GM18868 (cell line): ENCODE measurements around the gene CIROP.

ENCODE experiments used
- ATAC-seq: cut with Tn5 transposase; IDR thresholded peaks from one replicate; pipeline ENCODE4 v1.9.1; 2021; ENCODE audit warnings: mild to moderate bottlenecking, moderate library complexity; ENCODE audit not compliant: unreplicated experiment

Gene CIROP

DNA sequence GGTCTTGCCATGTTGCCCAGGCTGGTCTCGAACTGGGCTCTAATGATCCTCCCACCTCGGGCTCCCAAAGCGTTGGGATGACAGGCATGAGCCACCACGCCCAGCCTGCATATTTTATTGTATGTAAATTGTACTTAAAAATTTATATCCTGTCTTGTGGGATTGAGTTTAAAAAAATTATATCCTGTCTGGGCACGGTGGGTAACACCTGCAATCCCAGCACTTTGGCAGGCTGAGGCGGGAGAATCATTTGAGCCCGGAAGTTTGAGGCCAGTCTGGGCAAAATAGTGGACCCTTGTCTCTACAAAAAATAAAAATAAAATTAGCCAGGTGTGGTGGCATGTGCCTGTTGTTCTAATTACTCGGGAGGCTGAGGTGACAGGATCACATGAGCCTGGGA, 28.2 kb upstream of the CIROP start:
- no peak for ATAC-seq

DNA sequence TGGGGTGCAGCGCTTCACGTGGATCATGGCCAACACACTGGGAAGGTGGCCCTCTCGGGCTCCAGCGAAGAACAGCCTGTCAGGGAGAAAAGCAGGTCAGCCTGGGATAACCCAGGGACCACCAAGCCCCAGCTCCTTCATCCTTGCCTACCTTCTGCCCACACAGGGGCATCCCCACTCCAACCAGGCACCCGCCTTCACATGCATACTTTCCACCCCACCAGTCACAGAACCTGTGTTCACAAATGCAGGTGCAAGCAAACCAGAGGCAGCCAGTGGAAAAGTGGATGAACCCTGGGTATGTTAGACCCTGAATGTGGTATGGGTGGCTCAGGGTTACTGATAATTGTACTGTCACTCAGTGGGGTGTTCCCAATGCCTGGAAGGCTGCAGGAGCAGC, 26.7 kb upstream of the CIROP start:
- no peak for ATAC-seq

DNA sequence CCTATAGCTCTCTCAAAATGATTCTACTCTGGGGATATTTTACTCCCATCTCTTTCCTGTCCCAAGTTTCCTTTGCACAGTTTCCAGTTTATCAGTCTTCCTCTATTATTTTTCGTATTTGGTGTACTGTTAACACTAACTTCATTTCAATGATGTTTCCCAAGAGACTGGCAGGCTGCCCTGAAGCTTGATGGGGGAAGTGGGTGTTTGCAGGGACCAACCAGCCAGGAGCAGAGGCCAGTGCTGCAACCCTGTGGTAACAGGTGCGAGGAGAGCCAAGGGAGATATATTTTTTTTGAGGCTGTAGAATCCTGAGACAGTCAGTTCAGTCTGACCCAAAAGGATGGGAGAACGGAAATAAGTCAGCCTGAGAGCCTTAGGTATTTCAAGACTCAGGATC, 26.1 kb upstream of the CIROP start:
- ATAC-seq: no peak

DNA sequence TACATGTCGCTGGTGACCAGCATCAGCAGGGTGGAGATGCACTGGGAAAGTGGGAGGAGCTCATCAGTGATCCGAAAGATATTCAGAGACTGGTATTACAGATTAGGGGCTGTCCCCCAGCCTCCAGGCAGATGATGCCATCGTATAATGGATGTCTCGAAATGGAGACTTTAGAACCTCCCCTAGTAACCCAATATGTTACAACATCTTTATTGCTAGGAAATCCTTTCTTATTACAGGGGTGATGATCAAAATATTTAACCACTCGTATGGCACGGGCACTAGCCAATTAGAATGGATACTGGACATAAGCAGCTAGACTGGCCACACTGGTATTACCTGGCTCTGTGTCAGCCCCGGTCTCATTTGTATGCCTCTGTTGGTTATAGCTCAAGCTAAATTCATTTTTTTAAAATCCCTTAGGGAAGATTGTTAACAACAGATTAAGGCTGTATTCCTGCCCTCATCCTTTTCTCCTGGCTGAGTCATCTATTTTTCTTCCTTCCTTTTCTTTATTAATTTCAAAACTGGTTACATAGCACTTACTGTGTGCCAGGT, 25.0 kb upstream of the CIROP start:
- ATAC-seq: no peak

DNA sequence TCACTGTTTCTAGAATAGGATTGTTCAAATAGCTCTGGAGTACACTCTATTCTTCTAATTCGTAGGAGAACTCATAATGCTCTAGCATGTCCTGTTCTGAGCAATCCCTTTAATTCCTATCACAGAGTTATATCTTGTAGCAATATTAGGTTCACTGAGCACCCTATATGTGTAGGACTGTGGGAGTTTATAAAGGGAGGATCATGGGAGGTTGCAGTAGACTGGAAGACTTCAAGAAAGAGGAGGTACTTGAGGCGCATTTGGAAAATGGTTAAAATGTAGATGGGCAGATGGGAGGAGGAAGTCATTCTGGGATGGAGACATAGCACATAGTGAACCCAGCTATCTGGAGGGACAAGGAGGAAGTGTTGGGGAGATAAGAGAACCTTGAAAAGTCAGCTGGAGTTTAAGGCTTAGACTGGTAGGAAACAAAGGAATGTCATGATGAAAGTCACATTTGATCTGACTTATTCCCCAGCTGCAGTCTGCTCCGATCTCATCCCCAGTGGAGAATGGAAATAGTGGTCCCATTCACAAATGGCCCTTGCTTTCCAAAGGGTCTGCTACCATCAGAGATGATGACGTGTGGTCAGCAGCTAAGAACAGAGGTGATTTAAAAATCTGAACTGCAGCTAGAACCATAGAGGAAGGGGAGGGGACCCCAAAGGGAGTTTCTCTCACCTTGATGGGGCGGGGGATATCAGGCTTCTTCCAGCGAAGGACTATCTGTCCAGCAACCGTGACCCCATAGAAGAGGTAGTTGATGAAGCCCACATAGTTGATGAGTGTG, 24.4 kb upstream of the CIROP start:
- no peak for ATAC-seq

DNA sequence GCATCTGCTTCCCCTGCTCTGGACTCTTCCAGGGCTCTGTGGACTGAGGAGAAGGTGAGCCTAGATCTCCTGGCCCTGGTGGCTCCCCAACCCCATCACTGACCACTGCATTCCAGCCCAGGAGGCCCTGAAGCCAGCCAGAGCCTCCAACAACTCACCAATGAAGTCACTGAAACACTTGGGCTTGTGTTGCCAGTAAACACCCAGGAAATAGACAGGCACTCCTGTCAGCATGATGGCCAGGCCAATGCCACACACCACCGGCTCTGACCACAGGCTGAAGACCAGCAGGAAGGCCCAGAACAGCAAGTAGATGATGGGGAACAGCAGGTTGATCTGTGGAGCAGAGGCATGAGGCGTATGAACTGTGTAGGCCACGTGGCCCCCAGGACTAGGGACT, 23.1 kb upstream of the CIROP start:
- ATAC-seq: no peak

DNA sequence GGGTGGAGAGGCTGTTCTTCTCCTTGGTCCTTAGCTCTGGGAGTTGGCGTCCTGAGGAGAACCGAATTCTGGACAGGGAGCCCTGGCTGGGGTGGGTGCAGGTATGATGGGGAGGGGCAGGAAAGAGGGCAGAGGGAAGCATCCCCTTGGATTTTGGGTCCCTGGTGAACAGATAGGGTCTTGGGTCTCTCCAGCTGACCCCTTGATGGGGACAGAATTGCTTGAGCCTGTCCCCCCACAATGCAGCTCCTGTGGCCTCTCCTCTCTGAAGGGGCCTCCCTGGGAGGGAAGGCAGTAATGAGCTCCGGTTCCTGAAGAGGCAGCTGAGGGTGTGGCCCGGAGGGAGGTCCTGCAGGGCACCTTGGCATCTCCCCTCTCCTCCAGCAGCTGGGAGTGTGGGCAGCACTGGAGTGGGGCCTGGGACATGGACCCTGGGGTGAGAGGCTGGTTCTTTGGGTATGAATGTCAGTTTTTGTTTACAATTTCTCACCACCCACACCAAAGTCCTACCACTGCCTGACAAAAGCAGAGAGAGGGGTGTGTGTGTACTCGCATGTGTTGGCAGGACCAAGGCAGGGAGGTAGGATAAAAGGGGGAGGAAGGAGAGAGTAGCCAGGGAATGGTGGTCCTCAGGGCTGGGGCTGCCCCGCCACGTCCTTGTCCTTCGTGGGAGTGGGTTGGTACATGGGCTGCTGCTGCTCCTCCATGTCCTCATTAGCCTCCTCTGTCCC, 21.9 kb upstream of the CIROP start:
- ATAC-seq: no peak

DNA sequence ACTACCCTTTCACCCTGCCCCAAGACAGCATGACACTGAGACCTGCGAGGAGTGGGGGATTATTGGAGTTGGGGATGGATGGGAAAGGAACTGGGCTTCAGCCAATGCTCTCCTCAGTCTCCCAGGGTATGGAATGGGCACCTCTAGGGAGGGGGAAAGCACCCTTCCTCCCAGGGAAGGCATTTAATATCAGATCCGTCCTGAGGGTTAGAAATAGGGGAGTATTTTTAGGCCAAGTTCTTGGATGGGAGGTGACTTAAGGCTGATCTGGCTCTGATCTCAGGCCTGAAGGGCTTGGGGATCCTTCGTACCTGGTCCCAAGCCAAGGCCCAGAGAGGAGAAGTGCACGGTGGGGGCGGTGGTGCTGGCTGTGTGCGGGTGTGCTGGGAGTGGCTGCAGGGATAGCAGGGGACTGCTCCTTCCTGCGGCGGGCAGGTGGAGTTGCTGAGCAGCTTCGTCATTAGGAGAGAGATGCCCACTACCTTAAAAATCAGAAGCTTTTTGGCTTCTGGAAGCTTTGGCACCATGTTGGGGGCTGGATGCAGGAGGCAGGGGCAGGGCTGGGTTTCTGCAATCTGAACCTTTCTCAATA, 21.2 kb upstream of the CIROP start:
- ATAC-seq: no peak

DNA sequence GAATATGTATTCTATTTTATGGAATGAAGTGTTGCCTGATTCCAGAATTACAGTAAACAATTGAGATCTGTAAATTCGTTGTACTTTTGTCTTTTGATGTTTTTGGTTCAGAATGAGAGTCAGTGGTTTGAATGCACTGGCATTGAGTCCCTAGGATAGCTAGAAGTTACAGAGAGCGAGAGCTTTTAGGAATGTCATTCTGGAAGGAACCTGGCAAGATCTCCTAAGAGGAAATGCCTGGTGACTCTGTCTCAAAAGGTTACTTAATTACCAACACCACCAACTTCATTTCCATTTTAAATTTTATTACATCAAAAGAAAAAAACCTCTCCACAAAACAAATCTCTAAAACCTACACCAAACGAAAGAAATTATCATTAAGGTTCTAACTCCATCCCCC, 20.2 kb upstream of the CIROP start:
- no peak for ATAC-seq

DNA sequence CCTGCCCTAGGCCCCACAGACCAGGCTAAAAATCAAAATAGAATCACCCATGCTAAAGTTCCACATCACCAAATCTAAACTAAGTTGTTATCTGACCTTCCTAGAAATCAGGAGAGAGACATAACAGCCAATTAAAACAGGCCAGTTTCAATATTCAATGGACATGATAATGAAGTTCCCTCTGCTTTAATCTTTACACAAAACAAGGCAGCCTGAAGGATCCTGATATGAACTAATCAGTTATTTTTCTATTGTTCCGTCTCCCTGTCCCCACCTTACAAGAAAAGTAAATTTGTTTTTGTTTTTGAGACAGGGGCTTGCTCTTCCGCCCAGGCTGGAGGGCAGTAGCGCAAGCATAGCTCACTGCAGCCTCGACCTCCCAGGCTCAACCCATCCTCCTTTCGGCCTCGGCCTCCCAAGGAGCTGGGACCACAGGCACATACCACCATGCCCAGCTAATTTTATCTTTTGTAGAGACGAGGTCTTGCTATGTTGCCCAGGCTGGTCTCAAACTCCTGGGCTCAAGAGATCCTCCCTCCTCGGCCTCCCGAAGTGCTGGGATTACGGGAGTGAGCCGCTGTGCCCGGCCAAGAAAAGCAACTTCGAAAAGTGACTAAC, 19.7 kb upstream of the CIROP start:
- no peak for ATAC-seq

DNA sequence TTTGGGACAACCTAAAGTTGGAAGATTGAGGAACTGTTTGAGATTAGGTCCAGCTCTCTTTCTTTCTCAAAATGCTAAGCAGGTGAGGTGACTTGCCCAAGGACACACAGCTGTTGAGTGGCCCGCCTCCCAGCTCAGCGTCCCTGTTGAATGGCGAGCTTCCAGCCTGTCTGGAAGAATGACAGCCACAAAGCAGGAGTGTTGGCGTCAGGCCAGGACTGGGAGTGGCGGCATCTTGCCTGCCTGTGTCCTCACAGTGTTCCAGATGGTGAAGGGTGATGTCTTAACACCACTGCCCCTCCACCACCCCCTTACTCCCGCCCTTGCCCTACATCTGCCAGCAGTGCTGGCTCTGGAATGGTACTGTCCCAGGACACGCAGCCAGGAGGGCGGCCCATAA, 18.6 kb upstream of the CIROP start:
- no peak for ATAC-seq

DNA sequence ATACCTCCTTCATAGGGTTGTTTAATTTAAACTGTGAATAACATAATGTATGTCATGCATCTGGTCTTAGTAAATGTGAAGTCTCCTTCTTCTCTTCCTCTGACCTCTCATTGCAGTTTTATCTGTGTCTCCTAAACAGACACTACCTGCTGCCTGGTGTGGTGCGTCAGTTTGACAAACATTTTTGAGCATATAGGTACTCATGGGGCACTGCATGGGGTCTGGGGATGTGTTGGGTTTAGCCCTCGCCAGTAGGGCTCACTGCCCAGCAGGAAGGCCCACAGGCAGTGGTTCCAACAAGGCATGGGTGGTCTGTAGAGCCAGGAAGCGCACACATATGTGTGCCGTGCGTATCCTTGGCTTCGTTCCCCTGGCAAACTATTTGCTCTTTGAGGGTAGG, 17.3 kb upstream of the CIROP start:
- no peak for ATAC-seq

DNA sequence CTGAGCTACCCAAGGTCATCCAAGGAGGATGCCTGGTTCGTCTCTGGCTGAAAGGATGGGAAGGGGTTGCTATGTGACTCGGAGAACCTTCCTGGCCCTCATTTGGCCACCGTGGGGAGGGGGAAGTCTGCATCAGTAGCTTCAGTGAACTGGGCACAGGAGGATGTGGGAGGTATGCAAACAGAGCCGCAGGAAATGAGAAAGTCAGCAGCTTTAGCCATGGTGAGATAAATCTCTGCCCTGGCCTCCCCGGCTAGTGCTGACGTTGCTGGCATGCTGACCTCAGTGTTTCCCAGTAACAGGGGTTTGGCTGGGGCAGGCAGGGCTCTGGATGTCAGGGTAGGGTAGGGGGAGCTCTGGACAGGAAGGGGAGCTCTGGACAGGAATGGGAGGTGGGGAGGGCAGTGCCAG, 16.6 kb upstream of the CIROP start:
- ATAC-seq: peak; percentile 55

DNA sequence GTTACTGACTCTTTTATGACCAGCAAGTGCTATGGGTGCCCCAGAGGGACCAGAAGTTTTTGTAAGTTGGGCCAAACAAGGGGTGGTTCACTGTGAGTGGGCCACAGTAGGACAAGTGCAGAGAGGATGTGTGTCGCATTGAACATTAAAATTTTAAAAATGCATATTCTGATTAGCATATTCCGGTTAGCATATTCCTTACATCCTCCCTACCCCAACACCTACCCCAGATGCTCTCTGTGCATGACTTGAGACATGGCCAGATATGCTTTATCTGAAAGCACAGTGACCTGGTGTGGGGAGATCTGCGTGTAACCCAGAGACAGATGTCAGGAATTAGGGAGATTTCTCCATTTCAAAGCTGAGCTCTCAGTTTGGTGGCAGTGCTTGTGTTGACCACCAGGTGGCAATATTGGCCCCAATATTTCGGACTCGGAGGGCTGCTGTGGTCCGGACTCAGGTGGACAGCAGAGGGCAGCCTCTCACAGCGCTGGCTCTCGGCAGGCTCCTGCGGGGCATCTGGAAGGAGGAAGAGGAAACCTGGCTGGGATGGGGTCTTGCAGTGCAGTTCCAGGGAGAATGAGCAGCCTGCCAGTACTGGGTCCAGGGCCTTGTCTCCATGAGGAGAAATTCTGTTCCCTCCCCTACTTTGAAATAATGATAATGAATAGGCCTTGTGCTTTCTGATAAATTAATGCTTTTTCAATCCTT, 15.9 kb upstream of the CIROP start:
- peak; percentile 77 for ATAC-seq

DNA sequence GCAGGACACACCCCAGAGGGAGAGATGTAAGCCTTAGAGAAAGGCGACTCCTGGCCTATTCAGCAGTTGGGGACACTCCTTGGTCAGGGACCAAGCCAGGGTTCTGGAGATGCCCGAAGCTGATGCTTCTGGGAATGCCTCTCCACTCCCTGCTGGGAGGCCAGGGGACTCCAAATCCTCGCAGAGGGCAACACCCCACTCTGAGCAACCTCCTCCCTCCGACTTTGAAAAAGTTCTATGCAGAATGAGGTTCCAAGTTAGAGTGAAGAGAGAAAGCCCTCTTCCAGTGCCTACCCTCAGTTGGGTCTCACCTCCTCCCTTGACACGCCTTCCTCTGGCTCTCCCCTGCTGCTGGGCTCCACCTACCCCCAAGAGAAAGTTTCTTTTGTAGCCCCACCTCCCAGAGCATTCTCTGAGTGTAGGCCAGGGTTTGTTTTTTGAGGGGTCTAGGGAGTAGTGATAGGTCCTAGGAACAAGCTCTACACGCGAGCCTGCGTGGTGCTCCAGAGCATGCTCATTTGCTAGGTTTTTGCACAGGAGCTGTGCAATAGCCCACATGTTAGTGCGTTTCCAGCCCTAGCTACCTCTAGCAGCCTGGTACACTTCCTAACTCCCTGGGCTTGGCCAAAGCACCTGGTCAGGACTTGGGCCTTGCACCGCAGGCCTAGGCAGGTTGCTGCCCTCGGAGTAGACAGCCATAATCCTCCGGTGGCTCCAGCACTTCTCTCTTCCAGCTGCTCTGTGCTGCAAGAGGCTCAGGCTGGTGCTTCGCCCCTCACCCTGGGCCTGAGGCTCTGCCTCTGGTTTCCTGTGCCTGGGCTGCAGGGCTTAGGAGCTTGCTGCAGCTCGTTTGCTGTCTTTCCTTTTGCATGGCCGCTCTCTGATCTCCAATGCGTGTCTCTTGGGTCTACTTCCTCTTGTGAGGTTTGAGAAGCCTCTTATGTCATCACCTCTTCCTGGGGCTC, 14.9 kb upstream of the CIROP start:
- ATAC-seq: no peak

DNA sequence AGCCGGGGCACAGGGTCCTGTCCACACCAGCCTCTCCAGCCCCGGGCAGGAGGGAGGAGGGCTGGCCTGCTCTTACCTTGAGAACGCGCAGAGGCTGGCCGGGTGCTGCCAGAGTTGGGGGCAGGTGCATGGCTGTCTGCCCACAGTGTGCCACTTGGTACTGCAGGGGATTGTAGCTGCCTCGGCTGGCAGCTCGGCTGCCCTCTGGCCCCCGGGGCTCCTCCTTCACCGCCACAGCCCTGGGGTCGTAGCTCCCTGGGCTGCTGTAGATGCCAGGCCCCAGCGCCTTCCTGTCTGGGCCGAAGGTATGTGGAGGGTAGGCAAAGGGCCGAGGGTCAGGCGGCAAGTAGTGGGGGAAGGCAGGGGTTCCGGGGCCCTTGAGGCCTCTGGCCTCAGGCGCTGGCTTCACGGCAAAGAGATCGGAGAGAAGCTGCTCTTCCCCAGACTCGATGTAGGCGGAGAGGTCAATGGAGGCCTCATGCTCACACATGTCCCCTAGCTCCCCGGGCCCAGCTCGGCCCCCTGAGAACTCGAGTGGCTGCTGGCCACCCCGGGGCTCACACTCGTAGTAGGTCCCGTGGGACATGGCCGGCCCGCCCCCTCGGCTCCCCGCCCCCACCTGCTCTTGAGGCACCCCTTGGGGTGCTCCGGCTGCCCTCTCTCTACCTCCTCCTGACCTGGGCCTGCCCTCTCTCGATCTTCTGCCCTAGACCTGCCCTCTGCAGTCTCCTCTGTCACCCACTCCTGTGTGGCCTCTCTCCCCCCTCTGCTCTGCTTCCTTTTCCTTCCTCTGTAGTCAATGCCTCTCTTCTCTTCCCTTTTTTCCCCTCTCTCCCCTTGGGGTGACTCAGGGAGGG, 13.9 kb upstream of the CIROP start, which contains the start of gene CEBPE:
Gene CEBPE, minus strand, starts transcription at position 750 of the 857 bp plus-strand sequence. Its CDS starts 164 bp downstream, at position 586.
- ATAC-seq: no peak

DNA sequence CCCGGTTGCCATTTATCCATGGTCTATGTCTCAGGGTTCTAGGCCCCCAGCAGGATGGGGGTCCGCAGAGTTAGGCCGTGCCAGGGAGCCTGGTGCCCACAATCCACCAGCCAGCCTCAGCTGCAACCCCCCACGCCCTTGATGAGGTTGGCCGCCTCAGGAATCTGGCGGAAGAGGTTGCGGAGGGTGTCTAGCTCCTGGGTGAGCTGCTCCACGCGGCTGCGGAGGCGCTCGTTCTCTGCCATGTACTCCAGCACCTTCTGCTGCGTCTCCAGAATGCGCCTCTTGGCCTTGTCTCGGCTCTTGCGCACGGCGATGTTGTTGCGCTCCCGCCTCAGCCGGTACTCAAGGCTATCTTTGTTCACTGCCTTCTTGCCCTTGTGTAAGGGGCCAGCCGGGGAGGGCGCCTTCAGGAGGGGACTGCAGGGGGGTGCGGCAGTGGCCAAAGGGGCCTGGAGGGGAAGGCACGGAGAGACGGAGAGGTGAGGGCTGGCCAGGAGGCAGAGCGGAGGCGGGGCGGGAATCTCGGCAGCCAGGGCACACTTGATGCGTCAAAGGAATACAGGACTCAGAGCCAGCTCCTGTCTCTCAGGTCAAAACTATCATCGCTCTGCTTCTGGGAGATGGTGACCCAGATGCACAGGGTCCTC, 12.7 kb upstream of the CIROP start:
- ATAC-seq: no peak

DNA sequence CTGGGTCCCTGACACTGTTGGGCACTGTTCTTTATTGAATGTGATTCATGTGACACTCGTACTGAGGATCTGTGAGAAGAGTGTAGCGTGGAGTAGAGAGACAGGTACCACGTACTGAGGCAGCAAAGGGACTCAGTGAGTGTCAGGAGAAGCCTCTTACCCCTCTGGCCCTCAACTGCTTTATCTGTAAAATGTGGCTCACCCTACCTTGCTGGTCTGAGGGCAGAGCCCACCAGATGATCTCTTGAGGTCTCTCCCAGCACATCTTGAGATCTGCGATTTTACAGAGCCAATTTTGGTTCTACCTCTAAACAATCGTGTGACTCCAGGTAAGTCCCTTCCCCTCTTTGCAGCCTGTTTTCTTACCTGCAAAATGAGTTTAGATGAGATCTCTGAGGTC, 11.1 kb upstream of the CIROP start:
- no peak for ATAC-seq
